Lower lobe of right lung (tissue), 2 donors: ENCODE measurements around the gene PPT1. TPM values are rescaled to one million over a fixed set of nuclear protein-coding genes. Genes with fewer than 3 reads are reported as not detected.

Experiments
- ATAC-seq, 2 donors: fragments of 200-7000 bp; cut with Tn5 transposase; one replicate each; pipeline ENCODE4 v1.9.1; 2020 to 2022; ENCODE audit warnings: mild to moderate bottlenecking in 2 of 2, moderate library complexity in 2 of 2
- DNase-seq: peaks from one replicate; pipeline ENCODE4 v3.0.0-alpha.2; 2020
- H3K27ac ChIP-seq: fragments of 200-600 bp; one replicate; pipeline ENCODE4 v1.8.0; 2022
- H3K27me3 ChIP-seq: fragments of 200-600 bp; one replicate; pipeline ENCODE4 v1.8.0; 2022; ENCODE audit warnings: low read depth
- H3K36me3 ChIP-seq: fragments of 200-600 bp; one replicate; pipeline ENCODE4 v1.8.0; 2022; ENCODE audit warnings: mild to moderate bottlenecking
- H3K4me1 ChIP-seq: fragments of 200-600 bp; one replicate; pipeline ENCODE4 v1.8.0; 2022
- H3K4me3 ChIP-seq: fragments of 200-600 bp; one replicate; pipeline ENCODE4 v1.8.0; 2022; ENCODE audit warnings: mild to moderate bottlenecking
- H3K9me3 ChIP-seq: fragments of 200-600 bp; one replicate; pipeline ENCODE4 v1.8.0; 2022
- intact Hi-C: fragments of 100-400 bp; cut with DNase I; formaldehyde crosslinking; loops from one replicate; pipeline ENCODE4 v1.11.0; 2022
- total RNA-seq: library from RNA; stranded (reverse); fragmentation: NEBNext Ultra II Directional; extraction: Animal tissue kit (Norgen Biotek cat#: 25700); gene quantifications from one replicate; pipeline ENCODE4 v1.2.1, GENCODE V29; 2021
- TF ChIP-seq, protein P1 (sequence below): fragments of 200-600 bp; IDR thresholded peaks from one replicate; pipeline ENCODE4 v1.8.0; 2022; ENCODE audit warnings: antibody characterized with exemption, mild to moderate bottlenecking
- donor health status: DM: no; HTN: yes; CAD: no; lungs with severe emphysema.

The PPT1 gene
- total RNA-seq, 1 donor from 2014 or later: 195 TPM

DNA sequence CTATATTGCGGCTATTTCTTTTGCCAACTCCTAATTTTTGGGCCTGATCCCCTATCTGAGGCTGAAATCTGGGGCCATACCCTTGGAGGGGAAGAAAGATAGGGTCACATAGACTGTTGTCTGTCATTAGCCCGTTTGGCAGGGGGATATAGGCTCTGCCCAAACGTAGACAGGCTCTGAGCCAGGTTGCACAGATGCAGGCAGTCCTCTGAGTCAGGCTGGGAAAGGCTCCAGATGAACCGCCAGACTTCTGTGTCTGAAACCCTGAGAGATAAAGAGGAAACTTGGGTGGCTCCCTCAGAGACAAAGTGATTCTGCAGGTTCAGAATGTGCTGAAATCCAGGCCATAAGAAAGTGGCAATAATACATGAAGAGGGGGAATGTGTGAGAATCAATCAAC, 60.5 kb downstream of the PPT1 start:
- H3K36me3 ChIP-seq: no peaks in the 10 kb centered on the region
- peaks cover 50% of the 10 kb centered on the region for H3K4me1 ChIP-seq
- TF ChIP-seq, protein P1, sequence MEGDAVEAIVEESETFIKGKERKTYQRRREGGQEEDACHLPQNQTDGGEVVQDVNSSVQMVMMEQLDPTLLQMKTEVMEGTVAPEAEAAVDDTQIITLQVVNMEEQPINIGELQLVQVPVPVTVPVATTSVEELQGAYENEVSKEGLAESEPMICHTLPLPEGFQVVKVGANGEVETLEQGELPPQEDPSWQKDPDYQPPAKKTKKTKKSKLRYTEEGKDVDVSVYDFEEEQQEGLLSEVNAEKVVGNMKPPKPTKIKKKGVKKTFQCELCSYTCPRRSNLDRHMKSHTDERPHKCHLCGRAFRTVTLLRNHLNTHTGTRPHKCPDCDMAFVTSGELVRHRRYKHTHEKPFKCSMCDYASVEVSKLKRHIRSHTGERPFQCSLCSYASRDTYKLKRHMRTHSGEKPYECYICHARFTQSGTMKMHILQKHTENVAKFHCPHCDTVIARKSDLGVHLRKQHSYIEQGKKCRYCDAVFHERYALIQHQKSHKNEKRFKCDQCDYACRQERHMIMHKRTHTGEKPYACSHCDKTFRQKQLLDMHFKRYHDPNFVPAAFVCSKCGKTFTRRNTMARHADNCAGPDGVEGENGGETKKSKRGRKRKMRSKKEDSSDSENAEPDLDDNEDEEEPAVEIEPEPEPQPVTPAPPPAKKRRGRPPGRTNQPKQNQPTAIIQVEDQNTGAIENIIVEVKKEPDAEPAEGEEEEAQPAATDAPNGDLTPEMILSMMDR: no peak
- no peaks in the 10 kb centered on the region for H3K9me3 ChIP-seq
- H3K27me3 ChIP-seq: no peaks in the 10 kb centered on the region
- H3K27ac ChIP-seq: no peak overlapping the region
- H3K4me3 ChIP-seq: no peak overlapping the region
- ATAC-seq (no peak), DNase-seq (no peak)
- intact Hi-C loops: no loop called here

DNA sequence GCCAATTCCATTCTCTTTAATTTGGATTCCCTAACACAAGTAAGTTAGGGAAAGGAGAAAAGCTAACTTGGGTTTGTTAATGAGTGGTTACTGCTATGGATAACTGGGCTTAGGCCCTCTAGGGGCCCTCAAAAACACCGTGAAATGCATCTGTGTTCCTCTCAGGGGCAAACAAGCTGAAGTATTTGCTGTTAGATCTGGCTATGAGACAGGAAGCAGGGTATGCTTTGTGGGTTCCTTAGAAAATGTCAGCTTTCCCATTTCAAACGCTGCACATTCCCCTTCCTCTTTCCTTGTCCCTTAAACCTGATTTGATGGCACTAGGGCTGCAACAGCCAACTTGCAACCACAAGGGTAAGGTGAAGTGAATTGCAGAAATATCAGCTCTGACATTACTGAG, 62.2 kb downstream of the PPT1 start:
- Histone ChIP-seq H3K27ac (peak overlapping the region; percentile 12), H3K27me3 (no peaks in the 10 kb centered on the region), H3K36me3 (no peaks in the 10 kb centered on the region), H3K4me3 (no peak overlapping the region), H3K4me1 (peaks cover 45% of the 10 kb centered on the region), H3K9me3 (no peaks in the 10 kb centered on the region)
- TF ChIP-seq, protein P1: no peak
- ATAC-seq (no peak), DNase-seq (no peak)
- intact Hi-C loops: no loop called here

DNA sequence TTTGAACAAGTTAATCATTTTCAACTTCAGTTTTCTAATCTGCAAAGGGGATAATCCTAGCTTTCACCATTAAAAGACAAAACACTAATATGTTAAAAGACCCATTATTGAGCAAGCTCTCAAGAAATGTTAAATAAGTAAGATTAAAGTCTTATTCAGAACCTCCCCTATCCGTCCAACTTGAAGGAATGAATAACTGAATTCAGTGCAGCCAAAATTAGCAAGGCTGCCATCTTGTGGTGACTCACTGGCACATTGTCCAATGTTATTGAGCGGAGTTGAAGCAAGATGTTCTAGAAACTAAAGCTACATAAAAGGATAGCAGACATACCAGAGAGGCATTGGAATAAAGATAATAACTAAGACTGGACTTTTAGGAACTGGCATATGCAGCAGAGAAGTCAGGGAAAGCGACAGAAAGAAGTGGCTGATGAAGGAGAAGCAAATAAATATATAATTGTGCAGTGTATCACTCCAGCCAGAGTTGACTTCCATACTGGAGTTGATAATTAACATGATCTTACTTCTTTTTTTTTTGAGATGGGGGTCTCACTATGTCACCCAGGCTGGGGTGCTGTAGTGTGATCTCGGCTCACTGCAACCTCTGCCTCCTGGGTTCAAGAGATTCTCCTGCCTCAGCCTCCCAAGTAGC, 64.7 kb downstream of the PPT1 start:
- Histone ChIP-seq H3K36me3 (no peaks in the 10 kb centered on the region), H3K9me3 (no peaks in the 10 kb centered on the region), H3K4me3 (no peak overlapping the region), H3K4me1 (peaks cover 23% of the 10 kb centered on the region), H3K27me3 (no peaks in the 10 kb centered on the region), H3K27ac (no peak overlapping the region)
- intact Hi-C loops: no loop called here
- DNase-seq (no peak), ATAC-seq (peak; percentile 60 to 80)
- TF ChIP-seq, protein P1: peak; percentile 67

DNA sequence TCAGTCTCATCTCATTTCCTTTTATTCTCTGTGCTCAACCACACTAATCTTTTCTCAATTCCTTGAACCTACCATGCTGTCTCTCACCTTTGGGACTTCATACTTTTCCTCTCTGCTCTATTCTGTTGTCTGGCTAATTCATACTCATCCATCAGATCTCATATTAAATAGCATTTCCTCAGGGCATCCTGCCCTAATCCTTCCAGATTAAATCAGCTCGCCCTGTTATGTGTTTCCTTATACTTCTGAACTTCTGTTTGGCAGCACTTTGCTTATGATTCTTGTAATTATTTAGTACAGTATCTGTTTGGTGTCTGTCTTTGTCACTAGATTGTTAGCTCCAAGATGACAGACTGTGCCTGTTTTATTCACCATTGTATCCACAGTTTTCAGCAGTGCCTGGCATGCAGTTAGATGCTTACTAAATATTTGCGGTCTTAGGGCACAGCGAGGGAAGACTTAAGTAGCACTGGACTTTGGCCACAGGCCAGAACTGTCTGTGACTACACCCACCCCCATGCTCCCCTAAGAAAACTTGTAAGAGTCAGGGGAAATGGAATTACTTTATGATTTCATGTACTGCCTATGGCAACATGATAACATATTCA, 66.4 kb downstream of the PPT1 start:
- Histone ChIP-seq H3K27ac (no peak overlapping the region), H3K27me3 (no peaks in the 10 kb centered on the region), H3K4me3 (no peak overlapping the region), H3K4me1 (peaks cover 8% of the 10 kb centered on the region), H3K36me3 (no peaks in the 10 kb centered on the region), H3K9me3 (no peaks in the 10 kb centered on the region)
- no peak for DNase-seq
- TF ChIP-seq, protein P1: no peak
- intact Hi-C loops: no loop called here
- no peak for ATAC-seq

DNA sequence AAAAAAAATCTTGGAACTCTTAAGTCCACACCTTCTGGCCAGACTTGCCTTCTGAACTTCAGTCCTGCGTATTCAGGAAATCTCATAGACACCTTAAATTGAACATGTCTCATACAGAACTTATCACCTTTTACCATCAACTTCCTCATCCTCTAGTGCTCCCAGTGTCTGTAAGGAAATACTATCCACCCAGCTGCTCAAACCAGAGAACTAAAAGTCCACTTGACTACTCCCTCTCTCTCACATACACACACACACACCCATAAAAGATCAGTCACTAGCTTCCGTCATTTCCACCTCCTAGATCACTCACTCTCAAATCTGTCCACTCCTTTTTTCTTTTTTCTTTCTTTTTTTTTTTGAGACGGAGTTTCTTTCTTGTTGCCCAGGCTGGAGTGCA, 67.4 kb downstream of the PPT1 start:
- no peak overlapping the region for H3K27ac ChIP-seq
- intact Hi-C loops: no loop called here
- H3K27me3 ChIP-seq: no peaks in the 10 kb centered on the region
- DNase-seq: no peak
- peaks cover 2% of the 10 kb centered on the region for H3K4me1 ChIP-seq
- no peaks in the 10 kb centered on the region for H3K36me3 ChIP-seq
- TF ChIP-seq, protein P1: no peak
- H3K4me3 ChIP-seq: no peak overlapping the region
- no peaks in the 10 kb centered on the region for H3K9me3 ChIP-seq
- ATAC-seq: no peak
